ENCODE measurements around the gene RBM39. TPM values are rescaled to one million over a fixed set of nuclear protein-coding genes. Genes with fewer than 3 reads are reported as not detected.

Gene RBM39
- total RNA-seq, 2 donors from 2014 or later = 276 to 332 TPM

DNA sequence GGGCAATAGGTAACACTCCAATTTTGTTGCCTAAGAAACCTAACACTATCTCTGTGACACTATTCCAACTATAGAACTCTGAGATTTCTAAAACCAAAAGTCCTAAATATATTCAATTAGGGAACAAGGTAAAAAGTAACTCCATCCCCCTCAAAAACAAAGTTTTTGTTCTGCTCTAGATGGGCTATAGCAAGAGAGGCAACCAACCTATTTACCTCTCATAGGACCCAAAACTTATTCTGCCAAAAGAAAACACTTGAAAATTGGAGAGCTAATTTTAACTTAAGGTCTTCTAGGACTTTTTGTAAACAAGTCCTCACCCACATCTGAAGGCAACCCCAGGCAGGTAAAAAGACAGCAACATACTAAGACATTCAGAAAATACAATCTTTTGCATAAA, 7.7 kb downstream of the RBM39 start:
- H3K27me3 Mint-ChIP-seq (ENCODE audit: insufficient read depth) = no peaks in the 10 kb centered on the region
- H3K4me1 Mint-ChIP-seq = peaks cover 31% of the 10 kb centered on the region
- H3K9me3 Mint-ChIP-seq = no peaks in the 10 kb centered on the region
- no peak overlapping the region for H3K4me3 Mint-ChIP-seq
- Histone ChIP-seq H3K4me1 (ENCODE audit: control insufficient read depth, insufficient read depth, low read length) (no peaks in the 10 kb centered on the region), H3K36me3 (ENCODE audit: control insufficient read depth, insufficient read depth, low read length) (peaks cover 98% of the 10 kb centered on the region), H3K27ac (ENCODE audit: low read depth, low read length) (no peak overlapping the region), H3K9ac (ENCODE audit: extremely low read depth, low read length, poor library complexity, severe bottlenecking) (no peak overlapping the region), H3K4me3 (ENCODE audit: low read length) (peak overlapping the region; percentile 70), H3K9me3 (ENCODE audit: control insufficient read depth, low read length) (no peaks in the 10 kb centered on the region), H3K27me3 (ENCODE audit: control insufficient read depth, insufficient read depth, low read length, poor library complexity, severe bottlenecking) (no peaks in the 10 kb centered on the region)
- no peak for DNase-seq
- H3K27ac Mint-ChIP-seq = peak overlapping the region; percentile 36
- TF ChIP-seq, protein P1, sequence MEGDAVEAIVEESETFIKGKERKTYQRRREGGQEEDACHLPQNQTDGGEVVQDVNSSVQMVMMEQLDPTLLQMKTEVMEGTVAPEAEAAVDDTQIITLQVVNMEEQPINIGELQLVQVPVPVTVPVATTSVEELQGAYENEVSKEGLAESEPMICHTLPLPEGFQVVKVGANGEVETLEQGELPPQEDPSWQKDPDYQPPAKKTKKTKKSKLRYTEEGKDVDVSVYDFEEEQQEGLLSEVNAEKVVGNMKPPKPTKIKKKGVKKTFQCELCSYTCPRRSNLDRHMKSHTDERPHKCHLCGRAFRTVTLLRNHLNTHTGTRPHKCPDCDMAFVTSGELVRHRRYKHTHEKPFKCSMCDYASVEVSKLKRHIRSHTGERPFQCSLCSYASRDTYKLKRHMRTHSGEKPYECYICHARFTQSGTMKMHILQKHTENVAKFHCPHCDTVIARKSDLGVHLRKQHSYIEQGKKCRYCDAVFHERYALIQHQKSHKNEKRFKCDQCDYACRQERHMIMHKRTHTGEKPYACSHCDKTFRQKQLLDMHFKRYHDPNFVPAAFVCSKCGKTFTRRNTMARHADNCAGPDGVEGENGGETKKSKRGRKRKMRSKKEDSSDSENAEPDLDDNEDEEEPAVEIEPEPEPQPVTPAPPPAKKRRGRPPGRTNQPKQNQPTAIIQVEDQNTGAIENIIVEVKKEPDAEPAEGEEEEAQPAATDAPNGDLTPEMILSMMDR (conservative IDR thresholded peaks at IDR 0.05) = no peak
- peaks cover 79% of the 10 kb centered on the region for H3K36me3 Mint-ChIP-seq (ENCODE audit: low read depth)

DNA sequence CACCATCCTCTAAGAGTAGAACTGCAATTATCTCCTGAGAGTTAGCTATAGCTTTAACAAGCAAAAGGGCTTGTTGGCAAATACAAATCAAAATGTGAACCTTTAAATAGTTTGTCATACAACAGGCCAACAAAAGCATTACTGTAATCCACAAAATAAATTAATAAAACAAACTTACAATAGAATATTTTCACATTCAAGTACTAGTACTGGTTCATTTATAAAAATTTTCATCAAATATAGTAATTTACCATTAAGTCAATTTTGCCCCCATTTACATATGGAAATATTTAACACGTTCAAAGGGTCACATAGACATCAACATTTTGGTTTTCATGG, 9.4 kb downstream of the RBM39 start:
- no peak for DNase-seq
- H3K9me3 ChIP-seq (ENCODE audit: control insufficient read depth, low read length) = no peaks in the 10 kb centered on the region
- H3K9ac ChIP-seq (ENCODE audit: extremely low read depth, low read length, poor library complexity, severe bottlenecking) = no peak overlapping the region
- H3K4me1 ChIP-seq (ENCODE audit: control insufficient read depth, insufficient read depth, low read length) = no peaks in the 10 kb centered on the region
- H3K27ac ChIP-seq (ENCODE audit: low read depth, low read length) = no peak overlapping the region
- Mint-ChIP-seq H3K9me3 (no peaks in the 10 kb centered on the region), H3K27me3 (ENCODE audit: insufficient read depth) (no peaks in the 10 kb centered on the region), H3K4me1 (peaks cover 23% of the 10 kb centered on the region), H3K4me3 (no peak overlapping the region), H3K36me3 (ENCODE audit: low read depth) (peaks cover 77% of the 10 kb centered on the region), H3K27ac (peak overlapping the region; percentile 66)
- H3K4me3 ChIP-seq (ENCODE audit: low read length) = no peak overlapping the region
- 89 to 100% methylated on average over 1 of the region's 1 CpG for WGBS, 2 experiments (ENCODE audit: insufficient coverage in 1 of 2, insufficient read length in 1 of 2)
- TF ChIP-seq, protein P1 (conservative IDR thresholded peaks at IDR 0.05) = no peak
- peaks cover 98% of the 10 kb centered on the region for H3K36me3 ChIP-seq (ENCODE audit: control insufficient read depth, insufficient read depth, low read length)
- no peaks in the 10 kb centered on the region for H3K27me3 ChIP-seq (ENCODE audit: control insufficient read depth, insufficient read depth, low read length, poor library complexity, severe bottlenecking)

DNA sequence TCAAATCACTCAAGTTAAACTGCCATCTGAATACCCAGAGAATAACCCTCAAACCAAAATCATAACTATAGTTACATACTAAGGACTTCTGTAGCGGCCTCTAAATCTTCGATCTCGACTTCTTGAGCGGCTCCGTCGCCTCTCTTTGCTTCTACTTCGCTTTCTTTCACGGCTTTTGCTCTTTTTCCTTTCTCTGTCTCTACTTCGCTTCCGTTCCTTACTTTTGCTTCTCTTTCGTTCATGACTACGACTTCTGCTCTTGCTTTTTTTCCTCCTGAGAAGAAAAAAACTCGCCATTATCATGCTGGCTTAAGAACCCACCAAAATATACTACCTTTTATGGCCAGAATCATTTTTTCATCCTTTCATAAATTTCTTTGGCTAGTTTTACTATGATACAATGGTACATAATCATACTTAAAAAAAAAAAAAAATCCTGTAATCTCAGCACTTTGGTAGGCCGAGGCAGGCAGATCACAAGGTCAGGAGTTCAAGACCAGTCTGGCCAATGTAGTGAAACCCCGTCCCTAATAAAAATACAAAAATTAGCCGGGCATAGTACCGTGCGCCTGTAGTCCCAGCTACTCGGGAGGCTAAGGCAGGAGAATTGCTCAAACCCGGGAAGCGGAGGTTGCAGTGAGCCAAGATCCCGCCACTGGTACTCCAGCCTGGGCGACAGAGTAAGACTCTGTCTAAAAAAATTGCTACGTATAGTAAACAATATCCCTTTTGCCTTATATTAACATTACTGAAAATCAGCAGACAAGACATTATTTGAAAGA, 10.0 kb downstream of the RBM39 start:
- Mint-ChIP-seq H3K27me3 (ENCODE audit: insufficient read depth) (no peaks in the 10 kb centered on the region), H3K36me3 (ENCODE audit: low read depth) (peaks cover 75% of the 10 kb centered on the region), H3K9me3 (no peaks in the 10 kb centered on the region), H3K27ac (peak overlapping the region; percentile 2), H3K4me3 (peak overlapping the region; percentile 20), H3K4me1 (peaks cover 23% of the 10 kb centered on the region)
- no peak for DNase-seq
- Histone ChIP-seq H3K4me1 (ENCODE audit: control insufficient read depth, insufficient read depth, low read length) (no peaks in the 10 kb centered on the region), H3K27ac (ENCODE audit: low read depth, low read length) (no peak overlapping the region), H3K9ac (ENCODE audit: extremely low read depth, low read length, poor library complexity, severe bottlenecking) (no peak overlapping the region), H3K36me3 (ENCODE audit: control insufficient read depth, insufficient read depth, low read length) (peaks cover 98% of the 10 kb centered on the region), H3K27me3 (ENCODE audit: control insufficient read depth, insufficient read depth, low read length, poor library complexity, severe bottlenecking) (no peaks in the 10 kb centered on the region), H3K4me3 (ENCODE audit: low read length) (peak overlapping the region; percentile 64), H3K9me3 (ENCODE audit: control insufficient read depth, low read length) (no peaks in the 10 kb centered on the region)
- TF ChIP-seq, protein P1 (conservative IDR thresholded peaks at IDR 0.05) = no peak
- 94 to 95% methylated on average over 23 to 24 of the region's 24 CpGs for WGBS, 2 experiments (ENCODE audit: insufficient coverage in 1 of 2, insufficient read length in 1 of 2)

All from endodermal cell (in vitro differentiated cells).